Measurements from ENCODE around the gene IFNG-AS1.

- TF ChIP-seq POLR2A (IDR thresholded peaks at IDR 0.05; ENCODE audit: low read depth) (no peak), CTCF (IDR thresholded peaks at IDR 0.05) (no peak), EP300 (IDR thresholded peaks at IDR 0.05) (no peak)
Measured at GRCh38 chr12:68030248-68030647, 41.0 kb downstream of the IFNG-AS1 start.

Data from esophagus muscularis mucosa (tissue), 4 donors.